ENCODE data around the gene COL11A2. TPM values are rescaled to one million over a fixed set of nuclear protein-coding genes. Genes with fewer than 3 reads are reported as not detected.

Gene COL11A2
- total RNA-seq, 1 experiment from 2014 or later = 7.6 TPM

GRCh38 chr6:33163540-33163939 is 28.7 kb downstream of the COL11A2 start (continued):
- no peak for TF ChIP-seq SP1 (IDR thresholded peaks at IDR 0.05; ENCODE audit: low read depth)
- TF ChIP-seq TCF7L2 (IDR thresholded peaks at IDR 0.05; ENCODE audit: borderline replicate concordance, extremely low read depth, insufficient read depth, insufficient read length) = no peak
- no peak for TF ChIP-seq RAD21 (IDR thresholded peaks at IDR 0.05; ENCODE audit: low read depth)
- TF ChIP-seq ELF1 (IDR thresholded peaks at IDR 0.05; ENCODE audit: borderline replicate concordance, low read depth) = no peak
- TF ChIP-seq SIN3A (IDR thresholded peaks at IDR 0.05; ENCODE audit: low read depth) = no peak
- TF ChIP-seq, protein P1, sequence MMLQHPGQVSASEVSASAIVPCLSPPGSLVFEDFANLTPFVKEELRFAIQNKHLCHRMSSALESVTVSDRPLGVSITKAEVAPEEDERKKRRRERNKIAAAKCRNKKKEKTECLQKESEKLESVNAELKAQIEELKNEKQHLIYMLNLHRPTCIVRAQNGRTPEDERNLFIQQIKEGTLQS (IDR thresholded peaks at IDR 0.05) = no peak

- Histone ChIP-seq H4K20me1 (ENCODE audit: insufficient read depth) (no peaks in the 10 kb centered on the region), H3K9me3 (ENCODE audit: control insufficient read depth in 1 of 2, insufficient read depth in 1 of 2, low read depth in 1 of 2, low read length in 2 of 2) (no peaks in the 10 kb centered on the region), H3K79me2 (ENCODE audit: insufficient read depth, low read length) (no peaks in the 10 kb centered on the region), H3K36me3 (ENCODE audit: control insufficient read depth in 1 of 2, insufficient read depth in 2 of 2, low read length in 2 of 2) (no peaks in the 10 kb centered on the region), H3K4me3 (replicated peaks in 1 of 2; ENCODE audit: low read depth in 1 of 2, low read length in 2 of 2) (peak overlapping the region; percentile 52 to 61), H3K27ac (ENCODE audit: low read depth, low read length) (peak overlapping the region; percentile 40), H3K4me2 (ENCODE audit: low read length) (peak overlapping the region; percentile 95), H3K4me1 (ENCODE audit: control insufficient read depth in 1 of 2, insufficient read depth in 2 of 2, low read length in 2 of 2) (peaks cover 11 to 29% of the 10 kb centered on the region in 2 experiments), H2AFZ (ENCODE audit: low read depth, low read length, poor library complexity, severe bottlenecking) (peak overlapping the region; percentile 76), H3K9me2 (ENCODE audit: insufficient read depth) (no peaks in the 10 kb centered on the region), H3K27me3 (ENCODE audit: insufficient read depth, low read length) (no peaks in the 10 kb centered on the region), H3K9ac (ENCODE audit: low read length) (peak overlapping the region; percentile 72)
- BruUV-seq (replicated peaks) = TSS peak; percentile 86
- ATAC-seq (peak; percentile 89), DNase-seq (ENCODE audit: low read depth, low spot score) (peak; percentile 18)
- RAD21 ChIA-PET (ENCODE audit: low non-redundant PET in 1 of 2, low total read pairs in 2 of 2, uncharacterized antibody in 2 of 2, unreplicated experiment in 2 of 2) = interaction anchor here (0.6 to 1.1 kb wide), 6 partner anchors 10 to 113 kb away, joined by 3 to 6 read pairs (median 4); no protein-coding TSS in a partner anchor
- CTCF ChIA-PET = interaction anchor here (0.7 to 4.9 kb wide), 7 partner anchors 13 to 138 kb away, joined by 3 to 31 read pairs (median 6); no protein-coding TSS in a partner anchor
- intact Hi-C loops (cut with micrococcal nuclease) = loop anchor here (1.0 kb wide), 2 partner anchors 36 to 87 kb away; no protein-coding TSS in a partner anchor
- POLR2A ChIA-PET = no interaction called here
- TF ChIP-seq POLR2AphosphoS5 (IDR thresholded peaks at IDR 0.05; ENCODE audit: low read depth, low read length) = peak; percentile 72
- TF ChIP-seq RAD21 (IDR thresholded peaks at IDR 0.05; ENCODE audit: low read depth) = peak; percentile 68
- peak; percentile 17 for TF ChIP-seq POLR2A (IDR thresholded peaks at IDR 0.05; ENCODE audit: borderline replicate concordance, extremely low read depth, insufficient read depth, insufficient read length)
- TF ChIP-seq, protein P2, sequence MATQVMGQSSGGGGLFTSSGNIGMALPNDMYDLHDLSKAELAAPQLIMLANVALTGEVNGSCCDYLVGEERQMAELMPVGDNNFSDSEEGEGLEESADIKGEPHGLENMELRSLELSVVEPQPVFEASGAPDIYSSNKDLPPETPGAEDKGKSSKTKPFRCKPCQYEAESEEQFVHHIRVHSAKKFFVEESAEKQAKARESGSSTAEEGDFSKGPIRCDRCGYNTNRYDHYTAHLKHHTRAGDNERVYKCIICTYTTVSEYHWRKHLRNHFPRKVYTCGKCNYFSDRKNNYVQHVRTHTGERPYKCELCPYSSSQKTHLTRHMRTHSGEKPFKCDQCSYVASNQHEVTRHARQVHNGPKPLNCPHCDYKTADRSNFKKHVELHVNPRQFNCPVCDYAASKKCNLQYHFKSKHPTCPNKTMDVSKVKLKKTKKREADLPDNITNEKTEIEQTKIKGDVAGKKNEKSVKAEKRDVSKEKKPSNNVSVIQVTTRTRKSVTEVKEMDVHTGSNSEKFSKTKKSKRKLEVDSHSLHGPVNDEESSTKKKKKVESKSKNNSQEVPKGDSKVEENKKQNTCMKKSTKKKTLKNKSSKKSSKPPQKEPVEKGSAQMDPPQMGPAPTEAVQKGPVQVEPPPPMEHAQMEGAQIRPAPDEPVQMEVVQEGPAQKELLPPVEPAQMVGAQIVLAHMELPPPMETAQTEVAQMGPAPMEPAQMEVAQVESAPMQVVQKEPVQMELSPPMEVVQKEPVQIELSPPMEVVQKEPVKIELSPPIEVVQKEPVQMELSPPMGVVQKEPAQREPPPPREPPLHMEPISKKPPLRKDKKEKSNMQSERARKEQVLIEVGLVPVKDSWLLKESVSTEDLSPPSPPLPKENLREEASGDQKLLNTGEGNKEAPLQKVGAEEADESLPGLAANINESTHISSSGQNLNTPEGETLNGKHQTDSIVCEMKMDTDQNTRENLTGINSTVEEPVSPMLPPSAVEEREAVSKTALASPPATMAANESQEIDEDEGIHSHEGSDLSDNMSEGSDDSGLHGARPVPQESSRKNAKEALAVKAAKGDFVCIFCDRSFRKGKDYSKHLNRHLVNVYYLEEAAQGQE (IDR thresholded peaks at IDR 0.05; ENCODE audit: low read depth) = no peak
- no peak for TF ChIP-seq ZNF274 (IDR thresholded peaks at IDR 0.05; ENCODE audit: low read depth, low read length)
- TF ChIP-seq, protein P1 (IDR thresholded peaks at IDR 0.05) = no peak
- TF ChIP-seq FOSL1 (IDR thresholded peaks at IDR 0.05; ENCODE audit: low read depth) = no peak
- TF ChIP-seq CTCF (IDR thresholded peaks at IDR 0.05 in 2 of 3, conservative IDR thresholded peaks at IDR 0.05 in 1 of 3; ENCODE audit: borderline replicate concordance in 1 of 3, insufficient read depth in 1 of 3, low read depth in 2 of 3, low read length in 2 of 3) = peak; percentile 72 to 91 (median 90); a peak in 5 of 6 replicates
- TF ChIP-seq SIN3A (IDR thresholded peaks at IDR 0.05; ENCODE audit: low read depth) = no peak
- peak; percentile 55 for TF ChIP-seq YY1 (IDR thresholded peaks at IDR 0.05; ENCODE audit: extremely low read depth, insufficient replicate concordance, low read depth, low read length)
- no peak for TF ChIP-seq CEBPB (IDR thresholded peaks at IDR 0.05; ENCODE audit: low read depth)
- no peak for TF ChIP-seq SRF (IDR thresholded peaks at IDR 0.05; ENCODE audit: low read depth)
- TF ChIP-seq EZH2phosphoT487 (IDR thresholded peaks at IDR 0.05; ENCODE audit: borderline replicate concordance) = no peak
- TF ChIP-seq EGR1 (IDR thresholded peaks at IDR 0.05; ENCODE audit: low read depth) = no peak; the same call in 1 of the 2 replicates
These were observed 30.6 kb downstream of the COL11A2 start for GRCh38 chr6:33161354-33162331.
